GM19328 (cell line): ENCODE measurements around the gene ALCAM.

Source experiments
- ATAC-seq: cut with Tn5 transposase; IDR thresholded peaks from one replicate; pipeline ENCODE4 v1.9.1; 2021; ENCODE audit warnings: mild to moderate bottlenecking, moderate library complexity; ENCODE audit not compliant: unreplicated experiment

Gene ALCAM

GRCh38 chr3:105424412-105425152 lies 57.9 kb downstream of the ALCAM start:
- no peak for ATAC-seq

- no peak for ATAC-seq
Measured at GRCh38 chr3:105425153-105425502, 58.4 kb downstream of the ALCAM start.

- no peak for ATAC-seq
Measured at GRCh38 chr3:105427332-105427731, 60.6 kb downstream of the ALCAM start.

- ATAC-seq: no peak
Measured at GRCh38 chr3:105429034-105429762, 62.5 kb downstream of the ALCAM start.

GRCh38 chr3:105430455-105430854 lies 63.7 kb downstream of the ALCAM start:
- ATAC-seq: no peak

- ATAC-seq: no peak
Measured at GRCh38 chr3:105431200-105431599, 64.5 kb downstream of the ALCAM start.

GRCh38 chr3:105435277-105435676 lies 68.6 kb downstream of the ALCAM start:
- ATAC-seq: no peak

- no peak for ATAC-seq
Measured at GRCh38 chr3:105436687-105437086, 70.0 kb downstream of the ALCAM start.

- ATAC-seq: no peak
Measured at GRCh38 chr3:105440113-105440512, 73.4 kb downstream of the ALCAM start.

- no peak for ATAC-seq
Measured at GRCh38 chr3:105444725-105445124, 78.0 kb downstream of the ALCAM start.

GRCh38 chr3:105448338-105448982 lies 81.8 kb downstream of the ALCAM start:
- ATAC-seq: no peak

- no peak for ATAC-seq
Measured at GRCh38 chr3:105449414-105449813, 82.7 kb downstream of the ALCAM start.

- no peak for ATAC-seq
Measured at GRCh38 chr3:105456017-105456416, 89.3 kb downstream of the ALCAM start.

GRCh38 chr3:105458518-105459215 lies 92.0 kb downstream of the ALCAM start:
- ATAC-seq: no peak

- ATAC-seq: no peak
Measured at GRCh38 chr3:105459566-105460290, 93.0 kb downstream of the ALCAM start.

GRCh38 chr3:105463620-105464019 lies 96.9 kb downstream of the ALCAM start:
- ATAC-seq: no peak

GRCh38 chr3:105465251-105465853 lies 98.6 kb downstream of the ALCAM start:
- no peak for ATAC-seq

- ATAC-seq: no peak
Measured at GRCh38 chr3:105466072-105466471, 99.4 kb downstream of the ALCAM start.

GRCh38 chr3:105466495-105467404 lies 100.0 kb downstream of the ALCAM start:
- ATAC-seq: no peak
